Transverse colon (tissue), 4 donors: ENCODE results near the gene TTC36. TPM values are rescaled to one million over a fixed set of nuclear protein-coding genes. Genes with fewer than 3 reads are reported as not detected.
"Not testable (repeated sequence)": the region's sequence is repeated elsewhere in the genome, so short reads cannot be mapped to it uniquely, and the experiment has no call there.

Experiments
- DNase-seq: peaks from one replicate; pipeline ENCODE4 v3.0.0-alpha.2; 2019
- H3K27ac ChIP-seq, 4 donors: fragments of 200-600 bp; sonication (generic); 2 replicates each; pipeline ENCODE4 v1.5.1; 2016 to 2018; ENCODE audit warnings: inconsistent platforms in 4 of 4
- H3K27me3 ChIP-seq: fragments of 200-600 bp; sonication (generic); 2 replicates; pipeline ENCODE4 v1.5.1; 2017; ENCODE audit warnings: inconsistent platforms
- H3K36me3 ChIP-seq, 4 donors: fragments of 200-600 bp; sonication (generic); 2 replicates each; pipeline ENCODE4 v1.5.1; 2017 to 2019; ENCODE audit warnings: inconsistent platforms in 4 of 4
- H3K4me1 ChIP-seq, 4 donors: fragments of 200-600 bp; sonication (generic); 2 replicates each; pipeline ENCODE4 v1.5.1; 2017 to 2020; ENCODE audit warnings: inconsistent platforms in 4 of 4
- H3K4me3 ChIP-seq, 4 donors: fragments of 200-600 bp; sonication (generic); 1 replicate in 1 of 4; 2 replicates in 3 of 4; pipeline versions ENCODE4 v1.5.1 to v1.6.1; 2017 to 2019; ENCODE audit warnings: inconsistent platforms in 4 of 4
- H3K9me3 ChIP-seq, 2 donors: fragments of 200-600 bp; sonication (generic); 2 replicates each; pipeline ENCODE4 v1.5.1; 2017 to 2019; ENCODE audit warnings: inconsistent platforms in 2 of 2
- CTCF ChIP-seq, 5 experiments: fragments of 200-600 bp in 3 of 5; fragments of 450-650 bp in 2 of 5; sonication (generic) in 3 of 5; IDR thresholded peaks; 1 replicate in 2 of 5; 2 replicates in 3 of 5; pipeline ENCODE4 v1.5.1; 2016 to 2017; ENCODE audit warnings: antibody characterized with exemption in 5 of 5, inconsistent platforms in 3 of 5, mild to moderate bottlenecking in 2 of 5, moderate library complexity in 1 of 5
- EP300 ChIP-seq: sonication (generic); formaldehyde crosslinking; IDR thresholded peaks from one replicate; pipeline ENCODE4 v1.6.1; 2017; ENCODE audit warnings: antibody characterized with exemption, low read depth
- POLR2A ChIP-seq: fragments of 450-650 bp; IDR thresholded peaks from one replicate; pipeline ENCODE4 v1.6.1; 2016; ENCODE audit warnings: antibody characterized with exemption, mild to moderate bottlenecking, moderate library complexity
- POLR2AphosphoS5 ChIP-seq, 3 donors: sonication (generic); formaldehyde crosslinking; IDR thresholded peaks; one replicate each; pipeline ENCODE4 v1.6.1; 2016; ENCODE audit warnings: antibody characterized with exemption in 3 of 3
- WGBS, 2 donors: methylation state at CpG; one replicate each; pipeline ENCODE4 v1.1.5; 2018; ENCODE audit warnings: low coverage in 1 of 2; 5-methylcytosine and 5-hydroxymethylcytosine counted together
- in situ Hi-C, 4 donors: fragments of 200-750 bp; cut with MboI; loops; one replicate each; pipeline versions ENCODE4 v1.15.0 to v1.15.1; 2017; ENCODE audit warnings: low sequenced_read_pairs in 3 of 4, low pct_ligation_motif_present in 1 of 4, low pct_unique_long_range_greater_than_20kb in 1 of 4
- intact Hi-C: fragments of 100-400 bp; cut with DNase I; formaldehyde crosslinking; loops from one replicate; pipeline ENCODE4 v1.15.1; 2023; ENCODE audit warnings: low total_unique reads
- total RNA-seq, 4 donors: library from RNA; depleted of rRNA; stranded (reverse); fragments of >200 nt; gene quantifications; one replicate each; pipeline ENCODE4 v1.1.0, GENCODE V29; 2016

Gene TTC36
- total RNA-seq: 10 to 100 TPM in 1 of 4 donors, 1 to 10 TPM in 1, not detected in 2; 2.2 to 17.9 TPM

GRCh38 chr11:118527109-118527508, at the start of gene TTC36:
TTC36 (plus strand) TSS chr11:118527474; CDS start chr11:118527495, 21 bp downstream.
- no peak within 1 kb of the TSS for H3K4me3 ChIP-seq
- in situ Hi-C loops: no loop called here
- no peak within 1 kb of the TSS for H3K27ac ChIP-seq
- H3K4me1 ChIP-seq: peaks cover 9 to 30% (median 23%) of the 10 kb centered on the region in 4 donors
- intact Hi-C loops: no loop called here
- H3K36me3 ChIP-seq: peaks cover 0 to 16% (median 4%) of the 10 kb centered on the region in 4 donors
- TF ChIP-seq CTCF (IDR thresholded peaks at IDR 0.05): no peak
- no peak for TF ChIP-seq EP300
- no peak for TF ChIP-seq POLR2A
- no peak for TF ChIP-seq POLR2AphosphoS5 (IDR thresholded peaks at IDR 0.05)
- no peak for DNase-seq
- H3K9me3 ChIP-seq: no peaks in the 10 kb centered on the region
- 61 to 64% methylated on average over 2 to 3 of the region's 3 CpGs for WGBS, 2 donors
- H3K27me3 ChIP-seq: no peaks in the 10 kb centered on the region

- WGBS, 2 donors: 80 to 97% methylated on average over 1 of the region's 1 CpG
- DNase-seq, intact Hi-C loops, H3K9me3 ChIP-seq, H3K4me3 ChIP-seq, H3K27me3 ChIP-seq, H3K4me1 ChIP-seq, H3K27ac ChIP-seq: not testable (repeated sequence)
- H3K36me3 ChIP-seq: peaks cover 0 to 89% (median 41%) of the 10 kb centered on the region in 4 donors
- in situ Hi-C loops: loop anchor here in 2 of 4 donors (25.0 kb wide), 2 partner anchors 294 to 344 kb away; partner anchors contain the start of gene SCN2B (in 1 of the 2)
These were observed 46.0 kb upstream of the TTC36 start for GRCh38 chr11:118481238-118481637.

- peaks cover 0 to 76% (median 35%) of the 10 kb centered on the region in 4 donors for H3K36me3 ChIP-seq
- no peaks in the 10 kb centered on the region for H3K4me1 ChIP-seq
- intact Hi-C loops: no loop called here
- H3K4me3 ChIP-seq: no peak overlapping the region
- WGBS, 2 donors: 88 to 96% methylated on average over 3 of the region's 3 CpGs
- no peaks in the 10 kb centered on the region for H3K9me3 ChIP-seq
- H3K27ac ChIP-seq: no peak overlapping the region
- no peak for DNase-seq
- H3K27me3 ChIP-seq: no peaks in the 10 kb centered on the region
- in situ Hi-C loops: loop anchor here in 2 of 4 donors (25.0 kb wide), 2 partner anchors 297 to 347 kb away; partner anchors contain the start of gene SCN2B (in 1 of the 2)
- TF ChIP-seq POLR2A: no peak
- no peak for TF ChIP-seq POLR2AphosphoS5 (IDR thresholded peaks at IDR 0.05)
- TF ChIP-seq EP300: no peak
- no peak for TF ChIP-seq CTCF (IDR thresholded peaks at IDR 0.05)
These were observed 42.9 kb upstream of the TTC36 start for GRCh38 chr11:118484405-118484804.

GRCh38 chr11:118485273-118485672, 42.0 kb upstream of the TTC36 start:
- Histone ChIP-seq H3K4me1 (no peaks in the 10 kb centered on the region), H3K4me3 (no peak overlapping the region), H3K9me3 (no peaks in the 10 kb centered on the region), H3K27ac (no peak overlapping the region), H3K27me3 (no peaks in the 10 kb centered on the region), H3K36me3 (peaks cover 0 to 80% (median 35%) of the 10 kb centered on the region in 4 donors)
- in situ Hi-C loops (loop anchor here in 2 of 4 donors (25.0 kb wide), 2 partner anchors 298 to 348 kb away; partner anchors contain the start of gene SCN2B (in 1 of the 2)), intact Hi-C loops (no loop called here)
- no peak for DNase-seq
- peak in 2 of 5 experiments; percentile 3 to 11 for TF ChIP-seq CTCF (IDR thresholded peaks at IDR 0.05)
- TF ChIP-seq POLR2A: no peak
